GM23248 (cell line): ENCODE data around the gene RMP24.

Experiments
- EZH2 ChIP-seq: fragments of 200-600 bp; sonication (generic); IDR thresholded peaks from 2 replicates; pipeline ENCODE4 v1.6.1; 2018; ENCODE audit warnings: antibody characterized with exemption, mild to moderate bottlenecking; ENCODE audit not compliant: insufficient read depth, poor library complexity, severe bottlenecking
- EZH2phosphoT487 ChIP-seq: fragments of 200-600 bp; sonication (generic); IDR thresholded peaks from 2 replicates; pipeline ENCODE4 v1.6.1; 2018; ENCODE audit warnings: antibody characterized with exemption, moderate library complexity, mild to moderate bottlenecking, low read depth; ENCODE audit not compliant: insufficient read depth

DNA sequence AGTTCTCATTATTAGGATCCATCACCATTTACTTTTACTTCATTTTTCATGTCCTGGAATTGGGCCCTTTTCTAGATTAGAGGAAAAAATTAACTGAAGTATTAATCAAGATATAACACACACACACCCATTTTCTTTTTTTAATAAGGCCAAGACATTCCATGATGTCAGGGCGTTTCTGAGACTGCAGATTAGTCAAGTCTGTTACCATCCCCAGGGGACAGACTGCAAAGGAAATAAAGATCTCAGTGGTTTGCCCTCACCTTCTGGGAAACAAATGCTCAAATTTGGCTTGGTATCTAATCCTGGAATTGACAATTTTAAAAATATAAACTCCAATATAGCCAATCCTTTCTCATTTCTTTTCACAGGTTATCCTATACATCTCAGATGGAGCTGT, 27.4 kb downstream of the RMP24 start:
- no peak for TF ChIP-seq EZH2
- no peak for TF ChIP-seq EZH2phosphoT487
